Activated CD4-positive, alpha-beta T cell treated with anti-CD3 and anti-CD28 coated beads, Interleukin-2, amount 10 ng/mL, durations not matched to agents 7 days and 5 days (primary cell): ENCODE measurements around the gene MC1R. TPM values are rescaled to one million over a fixed set of nuclear protein-coding genes. Genes with fewer than 3 reads are reported as not detected.
"Not testable (repeated sequence)": the region's sequence is repeated elsewhere in the genome, so short reads cannot be mapped to it uniquely, and the experiment has no call there.

Source experiments
- CTCF ChIA-PET: fragments of 350-600 bp; sonication (Branson Sonifier 250); formaldehyde crosslinking; loops from one replicate; lab custom pipeline; 2021; ENCODE audit warnings: antibody characterized with exemption; lab: Charles Lee
- POLR2A ChIA-PET: fragments of 350-600 bp; sonication (Branson Sonifier 250); formaldehyde crosslinking; loops from one replicate; lab custom pipeline; 2021; ENCODE audit warnings: antibody characterized with exemption; lab: Charles Lee
- DNase-seq: peaks from one replicate; pipeline ENCODE4 v3.0.0-alpha.2; 2020
- H3K27ac Mint-ChIP-seq: one replicate; pipeline ENCODE4 v1.8.0; 2021; ENCODE audit warnings: mild to moderate bottlenecking, moderate library complexity, mixed read lengths
- H3K27me3 Mint-ChIP-seq: one replicate; pipeline ENCODE4 v1.8.0; 2021; ENCODE audit warnings: mixed read lengths
- H3K36me3 Mint-ChIP-seq: one replicate; pipeline ENCODE4 v1.8.0; 2021; ENCODE audit warnings: low read depth, mixed read lengths
- H3K4me1 Mint-ChIP-seq: one replicate; pipeline ENCODE4 v1.8.0; 2021; ENCODE audit warnings: mixed read lengths
- H3K4me3 Mint-ChIP-seq: one replicate; pipeline ENCODE4 v1.8.0; 2021; ENCODE audit warnings: mild to moderate bottlenecking, moderate library complexity, mixed read lengths
- H3K9me3 Mint-ChIP-seq: one replicate; pipeline ENCODE4 v1.8.0; 2021; ENCODE audit warnings: mixed read lengths
- total RNA-seq, 2 experiments: library from RNA; stranded (reverse); gene quantifications; one replicate each; pipeline ENCODE4 v1.2.3, GENCODE V29; 2021

The MC1R gene
- total RNA-seq, 2 experiments from 2014 or later, result 5.0 to 6.6 TPM

DNA sequence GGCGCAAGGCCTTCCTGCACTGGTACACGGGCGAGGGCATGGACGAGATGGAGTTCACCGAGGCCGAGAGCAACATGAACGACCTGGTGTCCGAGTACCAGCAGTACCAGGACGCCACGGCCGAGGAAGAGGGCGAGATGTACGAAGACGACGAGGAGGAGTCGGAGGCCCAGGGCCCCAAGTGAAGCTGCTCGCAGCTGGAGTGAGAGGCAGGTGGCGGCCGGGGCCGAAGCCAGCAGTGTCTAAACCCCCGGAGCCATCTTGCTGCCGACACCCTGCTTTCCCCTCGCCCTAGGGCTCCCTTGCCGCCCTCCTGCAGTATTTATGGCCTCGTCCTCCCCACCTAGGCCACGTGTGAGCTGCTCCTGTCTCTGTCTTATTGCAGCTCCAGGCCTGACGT lies 17.0 kb downstream of the MC1R start:
- DNase-seq, H3K36me3 Mint-ChIP-seq, CTCF ChIA-PET, POLR2A ChIA-PET, H3K4me3 Mint-ChIP-seq, H3K4me1 Mint-ChIP-seq, H3K27ac Mint-ChIP-seq, H3K27me3 Mint-ChIP-seq, H3K9me3 Mint-ChIP-seq: not testable (repeated sequence)

- ChIA-PET CTCF (no interaction called here), POLR2A (no interaction called here)
- H3K4me1 Mint-ChIP-seq, result no peaks in the 10 kb centered on the region
Observed at GRCh38 chr16:89936034-89936433, 17.4 kb downstream of the MC1R start.

DNA sequence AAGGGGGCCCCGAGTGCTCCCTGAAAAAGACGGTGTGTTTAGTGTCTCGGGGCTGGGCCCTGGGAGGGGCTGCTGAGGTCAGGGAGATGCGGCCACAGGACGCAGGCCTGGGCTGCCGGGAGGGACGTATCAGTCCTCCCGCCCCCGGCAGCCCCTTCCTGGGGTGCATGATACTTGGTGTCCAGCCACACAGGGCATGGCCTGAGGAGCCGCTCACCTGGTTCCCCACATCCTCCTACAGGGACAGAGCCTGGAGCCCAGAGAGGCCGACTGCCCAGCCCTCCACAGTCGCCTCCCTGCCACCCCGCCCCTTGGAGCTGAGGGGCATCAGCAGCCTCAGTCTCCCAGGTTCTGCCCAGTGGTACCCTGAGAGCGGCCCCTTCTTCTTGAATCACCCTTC lies 17.8 kb downstream of the MC1R start:
- Mint-ChIP-seq H3K4me3 (no peak overlapping the region), H3K27ac (no peak overlapping the region), H3K4me1 (no peaks in the 10 kb centered on the region), H3K27me3 (no peaks in the 10 kb centered on the region), H3K9me3 (no peaks in the 10 kb centered on the region), H3K36me3 (no peaks in the 10 kb centered on the region)
- DNase-seq, result no peak
- ChIA-PET POLR2A (no interaction called here), CTCF (no interaction called here)

More at GRCh38 chr16:89936034-89936433, 17.4 kb downstream of the MC1R start:
- Mint-ChIP-seq H3K36me3 (no peaks in the 10 kb centered on the region), H3K4me3 (no peak overlapping the region), H3K27ac (no peak overlapping the region), H3K9me3 (no peaks in the 10 kb centered on the region), H3K27me3 (no peaks in the 10 kb centered on the region)
- DNase-seq, result no peak

DNA sequence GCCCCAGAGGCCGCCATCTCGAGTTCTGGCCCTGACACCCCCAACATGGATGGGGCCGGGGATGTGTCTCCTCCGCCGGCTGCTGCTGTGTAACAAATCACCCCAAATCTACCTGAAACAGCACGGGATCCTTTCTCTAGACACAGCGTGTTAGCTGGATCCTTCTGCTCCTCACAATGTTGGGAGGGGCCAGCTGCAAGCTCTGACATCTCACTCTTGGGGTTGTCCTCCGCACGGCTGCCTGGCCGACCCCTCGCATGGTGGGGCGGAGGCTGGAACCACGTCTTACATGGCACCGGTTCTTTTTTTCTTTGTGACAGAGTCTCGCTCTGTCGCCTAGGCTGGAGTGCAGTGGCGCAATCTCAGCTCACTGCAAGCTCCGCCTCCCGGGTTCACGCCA lies 18.3 kb downstream of the MC1R start:
- no peak for DNase-seq
- Mint-ChIP-seq H3K9me3 (no peaks in the 10 kb centered on the region), H3K27me3 (no peaks in the 10 kb centered on the region), H3K27ac (no peak overlapping the region), H3K4me3 (no peak overlapping the region), H3K4me1 (no peaks in the 10 kb centered on the region), H3K36me3 (no peaks in the 10 kb centered on the region)
- ChIA-PET POLR2A (no interaction called here), CTCF (no interaction called here)

DNA sequence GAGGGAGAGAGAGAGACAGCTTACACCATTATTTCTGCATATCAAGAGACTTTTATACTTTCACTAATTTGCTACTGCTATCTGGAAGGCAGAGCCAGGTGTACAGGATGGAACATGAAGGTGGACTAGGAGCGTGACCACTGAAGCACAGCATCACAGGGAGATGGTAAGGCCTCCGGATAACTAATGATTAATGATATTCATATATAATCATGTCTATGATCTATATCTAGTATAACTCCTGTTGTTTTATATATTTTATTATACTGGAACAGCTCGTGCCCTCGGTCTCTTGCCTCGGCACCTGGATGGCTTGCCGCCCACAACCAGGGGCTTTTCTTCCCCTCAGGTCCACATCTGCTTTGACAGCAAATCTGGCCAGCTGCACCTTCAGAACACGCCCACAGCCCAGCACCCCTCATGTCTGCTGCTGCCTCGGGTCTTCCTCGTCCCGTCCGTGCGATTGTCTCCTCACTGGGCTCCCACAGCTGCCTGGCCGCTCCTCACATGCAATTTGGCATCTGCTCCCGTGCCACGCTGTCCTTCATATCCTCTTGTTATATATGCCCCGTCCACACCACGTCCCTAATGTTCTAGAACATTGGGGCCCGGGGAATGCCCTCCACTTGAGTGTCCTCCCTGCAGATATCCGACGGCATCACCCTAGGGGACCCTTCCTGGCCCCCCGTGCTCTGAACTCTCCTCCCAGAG lies 19.7 kb downstream of the MC1R start:
- Mint-ChIP-seq H3K9me3 (no peaks in the 10 kb centered on the region), H3K36me3 (no peaks in the 10 kb centered on the region), H3K4me3 (no peak overlapping the region), H3K27ac (no peak overlapping the region), H3K4me1 (no peaks in the 10 kb centered on the region), H3K27me3 (peaks cover 3% of the 10 kb centered on the region)
- CTCF ChIA-PET, result no interaction called here
- DNase-seq, result no peak
- POLR2A ChIA-PET, result no interaction called here

DNA sequence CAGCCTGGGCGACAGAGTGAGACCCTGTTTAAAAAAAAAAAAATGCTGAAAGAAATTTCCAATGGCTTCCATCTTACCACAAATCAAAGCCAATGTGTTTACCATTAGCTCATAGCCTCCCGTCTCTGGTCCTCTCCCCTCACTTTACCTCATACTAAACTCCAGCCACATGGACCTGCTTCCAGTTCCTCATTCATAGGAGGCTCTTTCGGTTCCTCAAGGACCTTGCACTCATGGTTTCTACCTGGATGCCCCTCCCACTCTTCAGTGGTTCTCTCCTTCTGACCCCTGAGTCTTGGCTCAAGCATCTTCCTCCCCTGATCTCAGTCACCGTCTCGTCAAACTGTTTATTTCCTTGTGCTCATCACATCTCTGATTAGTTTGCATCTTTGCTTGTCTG lies 26.1 kb downstream of the MC1R start:
- Mint-ChIP-seq H3K27ac (no peak overlapping the region), H3K36me3 (no peaks in the 10 kb centered on the region), H3K27me3 (peaks cover 28% of the 10 kb centered on the region), H3K9me3 (no peaks in the 10 kb centered on the region), H3K4me3 (no peak overlapping the region), H3K4me1 (peaks cover 11% of the 10 kb centered on the region)
- ChIA-PET CTCF (interaction anchor here (0.7 kb wide), 2 partner anchors 18 to 76 kb away, joined by 3 to 6 read pairs; no protein-coding TSS in a partner anchor), POLR2A (no interaction called here)
- DNase-seq, result no peak

DNA sequence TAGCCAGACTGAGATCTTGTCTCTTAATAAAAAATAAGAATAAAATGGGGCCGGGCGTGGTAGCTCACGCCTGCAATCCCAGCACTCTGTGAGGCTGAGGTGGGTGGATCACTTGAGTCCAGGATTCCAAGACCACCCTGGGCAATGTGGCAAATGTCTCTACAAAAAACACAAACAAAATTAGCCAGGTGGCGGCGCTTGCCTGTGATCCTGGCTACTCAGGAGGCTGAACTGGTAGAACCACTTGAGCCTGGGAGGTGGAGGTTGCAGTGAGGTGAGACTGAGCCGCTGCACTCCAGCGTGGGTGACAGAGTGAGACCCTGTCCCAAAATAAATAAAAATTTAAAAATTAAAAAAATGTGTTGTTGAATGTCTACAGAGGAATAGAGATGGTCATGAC lies 27.0 kb downstream of the MC1R start:
- no peak overlapping the region for H3K27ac Mint-ChIP-seq
- no peaks in the 10 kb centered on the region for H3K9me3 Mint-ChIP-seq
- no peak for DNase-seq
- H3K4me3 Mint-ChIP-seq, result no peak overlapping the region
- H3K4me1 Mint-ChIP-seq, result peaks cover 14% of the 10 kb centered on the region
- H3K36me3 Mint-ChIP-seq, result no peaks in the 10 kb centered on the region
- H3K27me3 Mint-ChIP-seq, result peaks cover 28% of the 10 kb centered on the region
- ChIA-PET POLR2A (interaction anchor here (0.7 kb wide), 1 partner anchor 1152 kb away, joined by 3 read pairs; no protein-coding TSS in a partner anchor), CTCF (no interaction called here)

DNA sequence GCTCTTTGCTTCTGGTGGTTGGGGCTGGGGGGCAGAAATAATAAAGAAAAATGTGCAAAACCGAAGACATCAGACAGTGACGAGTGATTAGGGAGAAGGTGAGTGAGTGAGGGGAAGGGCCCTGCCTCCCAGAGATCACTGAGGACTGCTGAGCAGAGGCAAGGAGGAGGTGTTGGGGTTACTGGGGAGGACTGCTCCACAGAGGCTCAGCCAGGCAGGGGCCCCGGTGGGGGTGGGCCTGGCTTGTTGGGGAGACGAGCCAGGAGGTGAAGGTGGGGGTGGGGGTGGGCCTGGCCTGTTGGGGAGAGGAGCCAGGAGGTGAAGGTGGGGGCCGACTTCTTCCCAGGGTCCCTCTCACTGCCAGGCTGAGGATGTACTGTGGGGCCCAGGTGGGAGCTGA lies 27.9 kb downstream of the MC1R start:
- DNase-seq, result no peak
- H3K27ac Mint-ChIP-seq, result no peak overlapping the region
- H3K36me3 Mint-ChIP-seq, result no peaks in the 10 kb centered on the region
- no peaks in the 10 kb centered on the region for H3K9me3 Mint-ChIP-seq
- H3K4me1 Mint-ChIP-seq, result peaks cover 14% of the 10 kb centered on the region
- H3K27me3 Mint-ChIP-seq, result peaks cover 28% of the 10 kb centered on the region
- ChIA-PET CTCF (no interaction called here), POLR2A (no interaction called here)
- H3K4me3 Mint-ChIP-seq, result no peak overlapping the region

DNA sequence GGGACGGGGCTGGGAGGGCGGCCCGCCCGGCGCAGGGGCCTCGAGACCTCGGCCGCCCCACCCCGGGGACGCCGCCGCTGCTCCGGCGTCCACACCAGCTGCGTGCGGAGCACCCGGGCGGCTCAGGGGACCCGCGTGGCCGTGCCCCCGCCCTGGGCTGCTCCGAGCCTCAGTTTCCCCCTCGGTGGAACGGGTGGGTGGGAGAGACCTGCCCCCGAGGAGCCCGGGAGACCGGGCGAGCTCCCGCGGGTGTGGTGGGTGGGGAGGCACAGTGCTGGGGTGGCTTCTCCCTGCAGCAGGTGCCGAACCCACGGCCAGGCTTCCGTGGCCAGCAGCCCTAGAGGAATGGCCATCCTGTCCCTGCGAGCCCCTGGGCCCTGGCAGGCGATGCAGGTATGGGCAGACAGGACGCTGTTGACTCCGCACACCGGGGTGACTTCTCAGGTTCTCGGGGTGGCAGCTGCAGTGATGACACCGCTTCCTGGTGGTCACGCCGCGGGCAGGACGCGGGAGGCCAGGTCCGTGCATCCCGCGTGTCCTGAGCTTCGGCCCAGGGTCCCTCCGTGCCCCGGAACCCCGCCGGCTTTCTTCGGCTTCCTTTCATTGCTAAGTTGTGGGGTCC lies 30.6 kb downstream of the MC1R start:
- Mint-ChIP-seq H3K27ac (no peak overlapping the region), H3K9me3 (no peaks in the 10 kb centered on the region), H3K27me3 (peaks cover 21% of the 10 kb centered on the region), H3K4me3 (peak overlapping the region; percentile 73), H3K4me1 (peaks cover 14% of the 10 kb centered on the region), H3K36me3 (no peaks in the 10 kb centered on the region)
- ChIA-PET POLR2A (no interaction called here), CTCF (no interaction called here)
- DNase-seq, result no peak

- POLR2A ChIA-PET, result no interaction called here
Observed at GRCh38 chr16:89949756-89950155, 31.1 kb downstream of the MC1R start.

GRCh38 chr16:89951509-89951908 lies 32.8 kb downstream of the MC1R start:
- Mint-ChIP-seq H3K4me1 (peaks cover 14% of the 10 kb centered on the region), H3K4me3 (no peak overlapping the region), H3K27ac (no peak overlapping the region), H3K9me3 (no peaks in the 10 kb centered on the region), H3K27me3 (peaks cover 9% of the 10 kb centered on the region), H3K36me3 (no peaks in the 10 kb centered on the region)
- no peak for DNase-seq
- CTCF ChIA-PET, result interaction anchor here (1.7 kb wide), 1 partner anchor 33 kb away, joined by 4 read pairs; the partner anchor contains the start of gene MC1R
- POLR2A ChIA-PET, result no interaction called here

More at GRCh38 chr16:89949756-89950155, 31.1 kb downstream of the MC1R start:
- no peak for DNase-seq
- no peak overlapping the region for H3K27ac Mint-ChIP-seq
- H3K4me3 Mint-ChIP-seq, result peak overlapping the region; percentile 73
- no peaks in the 10 kb centered on the region for H3K36me3 Mint-ChIP-seq
- no peaks in the 10 kb centered on the region for H3K9me3 Mint-ChIP-seq
- peaks cover 19% of the 10 kb centered on the region for H3K27me3 Mint-ChIP-seq
- CTCF ChIA-PET, result interaction anchor here (0.6 to 1.7 kb wide), 2 partner anchors 31 to 82 kb away, joined by 3 to 4 read pairs; partner anchors contain the start of gene MC1R
- peaks cover 14% of the 10 kb centered on the region for H3K4me1 Mint-ChIP-seq

DNA sequence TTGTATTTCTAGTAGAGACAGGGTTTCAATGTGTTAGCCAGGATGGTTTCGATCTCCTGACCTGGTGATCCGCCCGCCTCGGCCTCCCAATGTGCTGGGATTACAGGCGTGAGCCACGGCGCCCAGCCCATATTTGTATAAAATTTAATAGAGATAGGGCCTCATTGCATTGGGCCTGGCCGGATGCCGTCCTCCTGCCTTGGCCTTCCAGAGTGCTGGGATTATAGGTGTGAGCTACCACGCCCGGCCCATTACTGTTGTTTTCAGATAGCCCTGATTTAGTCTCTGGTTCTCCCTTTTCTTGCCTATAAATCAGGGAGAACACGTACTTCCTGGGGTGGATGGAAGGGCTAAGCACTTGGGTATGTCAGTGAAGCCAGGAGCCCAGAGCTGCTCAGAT lies 33.4 kb downstream of the MC1R start:
- CTCF ChIA-PET, result no interaction called here
- no peak overlapping the region for H3K27ac Mint-ChIP-seq

DNA sequence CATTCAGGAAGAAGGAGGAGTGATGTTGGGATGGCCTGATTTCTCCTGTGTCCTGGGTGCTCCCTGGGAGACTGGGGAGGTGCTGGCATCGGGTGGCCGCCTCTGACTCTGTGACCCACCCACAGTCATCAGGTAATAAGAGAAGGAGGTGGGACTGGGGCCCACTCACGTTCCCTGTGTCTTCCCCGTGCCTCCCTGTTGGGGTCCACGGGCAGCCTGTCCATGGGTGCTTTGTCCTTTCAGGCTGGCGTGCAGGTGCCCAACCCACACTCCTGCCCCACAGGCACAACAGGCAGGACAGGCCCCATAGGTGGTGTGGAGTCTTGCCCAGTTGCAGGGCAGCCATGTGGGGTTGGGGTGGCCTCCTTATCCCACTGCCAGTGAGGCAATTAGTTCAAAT lies 33.9 kb downstream of the MC1R start:
- Mint-ChIP-seq H3K4me3 (no peak overlapping the region), H3K27ac (no peak overlapping the region), H3K27me3 (peaks cover 3% of the 10 kb centered on the region), H3K4me1 (peaks cover 12% of the 10 kb centered on the region), H3K36me3 (no peaks in the 10 kb centered on the region), H3K9me3 (no peaks in the 10 kb centered on the region)
- ChIA-PET CTCF (no interaction called here), POLR2A (no interaction called here)
- no peak for DNase-seq

More for the DNA sequence above, 33.4 kb downstream of the MC1R start:
- no peak for DNase-seq
- Mint-ChIP-seq H3K27me3 (peaks cover 8% of the 10 kb centered on the region), H3K4me1 (peaks cover 14% of the 10 kb centered on the region), H3K4me3 (no peak overlapping the region), H3K9me3 (no peaks in the 10 kb centered on the region), H3K36me3 (no peaks in the 10 kb centered on the region)
- POLR2A ChIA-PET, result no interaction called here
